Mammary epithelial cell (primary cell): ENCODE results near the gene HPSE2.

Experiments
- EZH2 ChIP-seq: IDR thresholded peaks from 2 replicates; pipeline ENCODE4 v1.6.1; 2012; ENCODE audit warnings: low read length, inconsistent platforms, borderline replicate concordance
- TF ChIP-seq, protein P1 (sequence below), 2 donors: IDR thresholded peaks in 1 of 2; conservative IDR thresholded peaks in 1 of 2; 2 replicates each; pipeline ENCODE4 v1.5.1; 2011 to 2012; ENCODE audit warnings: inconsistent platforms in 2 of 2, low read length in 2 of 2, mild to moderate bottlenecking in 2 of 2, control low read depth in 1 of 2, low read depth in 1 of 2; ENCODE audit not compliant: insufficient read depth in 1 of 2; ENCODE audit errors: extremely low read depth in 1 of 2

DNA sequence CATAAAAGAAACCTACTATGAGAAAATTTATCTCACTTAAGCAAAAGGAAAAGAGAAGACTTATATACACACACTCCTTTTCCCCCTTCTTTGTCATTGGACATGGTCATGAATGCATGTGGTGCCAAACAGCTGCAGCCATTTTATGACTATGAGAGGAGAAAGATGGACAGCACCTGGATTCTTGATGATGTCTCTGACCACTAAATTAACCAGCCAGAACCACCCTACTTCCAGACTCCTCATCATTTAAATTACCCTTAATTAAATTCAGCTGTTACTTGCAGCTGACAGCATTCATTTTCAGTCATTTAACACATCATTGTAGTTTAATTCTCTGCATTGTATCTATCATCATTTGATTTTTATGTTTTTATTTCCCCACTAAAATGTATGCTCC, 409.9 kb downstream of the HPSE2 start:
- TF ChIP-seq, protein P1, sequence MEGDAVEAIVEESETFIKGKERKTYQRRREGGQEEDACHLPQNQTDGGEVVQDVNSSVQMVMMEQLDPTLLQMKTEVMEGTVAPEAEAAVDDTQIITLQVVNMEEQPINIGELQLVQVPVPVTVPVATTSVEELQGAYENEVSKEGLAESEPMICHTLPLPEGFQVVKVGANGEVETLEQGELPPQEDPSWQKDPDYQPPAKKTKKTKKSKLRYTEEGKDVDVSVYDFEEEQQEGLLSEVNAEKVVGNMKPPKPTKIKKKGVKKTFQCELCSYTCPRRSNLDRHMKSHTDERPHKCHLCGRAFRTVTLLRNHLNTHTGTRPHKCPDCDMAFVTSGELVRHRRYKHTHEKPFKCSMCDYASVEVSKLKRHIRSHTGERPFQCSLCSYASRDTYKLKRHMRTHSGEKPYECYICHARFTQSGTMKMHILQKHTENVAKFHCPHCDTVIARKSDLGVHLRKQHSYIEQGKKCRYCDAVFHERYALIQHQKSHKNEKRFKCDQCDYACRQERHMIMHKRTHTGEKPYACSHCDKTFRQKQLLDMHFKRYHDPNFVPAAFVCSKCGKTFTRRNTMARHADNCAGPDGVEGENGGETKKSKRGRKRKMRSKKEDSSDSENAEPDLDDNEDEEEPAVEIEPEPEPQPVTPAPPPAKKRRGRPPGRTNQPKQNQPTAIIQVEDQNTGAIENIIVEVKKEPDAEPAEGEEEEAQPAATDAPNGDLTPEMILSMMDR (conservative IDR thresholded peaks at IDR 0.05 in 1 of 2, IDR thresholded peaks at IDR 0.05 in 1 of 2; ENCODE audit: extremely low read depth in 1 of 2, insufficient read depth in 1 of 2, low read depth in 1 of 2, low read length in 2 of 2) = no peak
- TF ChIP-seq EZH2 = no peak
